GM12873 (cell line): ENCODE data around the gene SEZ6L.

Source experiments
- TF ChIP-seq, protein P1 (sequence below): IDR thresholded peaks from 2 replicates; pipeline ENCODE4 v1.5.1; 2012; ENCODE audit warnings: low read depth, mild to moderate bottlenecking, moderate library complexity, low read length, control low read depth; ENCODE audit not compliant: insufficient read depth; ENCODE audit errors: missing control alignments

SEZ6L gene

DNA sequence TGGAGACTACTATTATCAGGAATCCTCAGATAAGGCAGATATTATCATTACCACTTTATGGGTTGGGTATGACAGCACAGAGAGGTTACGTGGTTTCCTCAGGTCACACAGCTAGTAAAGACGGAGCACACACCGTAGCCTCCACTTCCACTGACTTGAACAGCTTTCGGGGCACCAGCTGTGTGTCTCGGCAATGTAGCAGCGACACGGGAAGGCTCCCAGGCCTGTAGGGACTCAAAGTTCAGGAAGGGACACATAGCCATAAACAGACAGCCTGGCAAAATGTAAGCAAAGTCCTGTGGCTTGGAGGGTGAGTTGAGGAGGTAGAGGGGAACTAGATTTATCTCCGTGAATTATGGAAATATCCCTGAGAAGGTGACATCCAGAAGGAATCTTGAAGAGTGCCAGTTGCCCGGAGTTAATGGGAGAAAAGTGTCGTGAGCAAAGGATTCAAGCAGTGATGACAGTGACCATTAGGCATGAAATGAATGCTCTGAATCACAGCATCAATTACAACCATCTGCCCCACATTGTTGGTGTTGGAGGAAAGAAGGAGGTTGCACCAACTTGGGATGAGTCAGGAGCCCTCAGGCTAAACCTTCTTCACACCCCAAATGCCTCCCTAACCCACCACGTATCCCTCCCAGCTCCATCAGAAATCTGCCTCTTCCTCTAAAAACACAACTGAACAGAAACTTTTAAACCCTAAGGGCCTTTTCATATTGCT, 153.1 kb downstream of the SEZ6L start:
- TF ChIP-seq, protein P1, sequence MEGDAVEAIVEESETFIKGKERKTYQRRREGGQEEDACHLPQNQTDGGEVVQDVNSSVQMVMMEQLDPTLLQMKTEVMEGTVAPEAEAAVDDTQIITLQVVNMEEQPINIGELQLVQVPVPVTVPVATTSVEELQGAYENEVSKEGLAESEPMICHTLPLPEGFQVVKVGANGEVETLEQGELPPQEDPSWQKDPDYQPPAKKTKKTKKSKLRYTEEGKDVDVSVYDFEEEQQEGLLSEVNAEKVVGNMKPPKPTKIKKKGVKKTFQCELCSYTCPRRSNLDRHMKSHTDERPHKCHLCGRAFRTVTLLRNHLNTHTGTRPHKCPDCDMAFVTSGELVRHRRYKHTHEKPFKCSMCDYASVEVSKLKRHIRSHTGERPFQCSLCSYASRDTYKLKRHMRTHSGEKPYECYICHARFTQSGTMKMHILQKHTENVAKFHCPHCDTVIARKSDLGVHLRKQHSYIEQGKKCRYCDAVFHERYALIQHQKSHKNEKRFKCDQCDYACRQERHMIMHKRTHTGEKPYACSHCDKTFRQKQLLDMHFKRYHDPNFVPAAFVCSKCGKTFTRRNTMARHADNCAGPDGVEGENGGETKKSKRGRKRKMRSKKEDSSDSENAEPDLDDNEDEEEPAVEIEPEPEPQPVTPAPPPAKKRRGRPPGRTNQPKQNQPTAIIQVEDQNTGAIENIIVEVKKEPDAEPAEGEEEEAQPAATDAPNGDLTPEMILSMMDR: no peak

DNA sequence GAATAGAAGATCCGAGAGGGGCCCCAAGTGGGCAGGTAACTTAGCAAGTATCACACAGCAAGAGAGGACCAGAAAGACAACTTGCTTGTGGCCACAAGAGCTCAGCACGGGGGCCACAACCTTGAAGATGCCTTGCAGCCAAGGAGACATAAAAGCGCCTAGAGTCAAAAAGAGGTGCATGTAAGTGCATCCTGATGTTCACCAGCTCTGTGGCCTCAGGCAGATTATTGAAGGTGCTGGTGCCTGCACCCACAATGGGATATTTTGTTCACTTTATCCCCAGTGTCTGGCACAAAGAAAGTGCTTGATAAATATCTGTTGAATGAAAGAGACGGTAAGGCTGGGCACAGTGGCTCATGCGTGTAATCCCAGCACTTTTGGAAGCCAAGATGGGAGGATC, 153.8 kb downstream of the SEZ6L start:
- TF ChIP-seq, protein P1: no peak

DNA sequence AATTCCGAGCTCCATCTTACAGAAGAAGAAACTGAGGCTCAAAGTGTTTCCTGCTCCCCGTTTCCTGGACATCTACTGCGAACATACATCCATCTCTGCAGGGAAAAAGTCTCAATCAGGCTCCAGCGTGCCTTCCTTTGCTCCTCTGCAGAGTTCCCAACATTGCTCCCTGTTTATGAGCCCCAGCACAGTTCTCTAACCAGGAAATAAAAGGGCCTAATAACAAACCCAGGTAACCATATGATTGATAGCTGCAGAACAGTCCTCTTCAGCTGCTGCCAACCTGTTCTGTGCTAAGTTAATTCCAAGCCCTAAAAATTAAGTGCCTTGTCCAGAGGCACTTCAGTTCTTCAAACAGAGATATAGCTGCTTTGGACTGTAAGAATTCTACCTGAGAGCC, 154.9 kb downstream of the SEZ6L start:
- TF ChIP-seq, protein P1: no peak

DNA sequence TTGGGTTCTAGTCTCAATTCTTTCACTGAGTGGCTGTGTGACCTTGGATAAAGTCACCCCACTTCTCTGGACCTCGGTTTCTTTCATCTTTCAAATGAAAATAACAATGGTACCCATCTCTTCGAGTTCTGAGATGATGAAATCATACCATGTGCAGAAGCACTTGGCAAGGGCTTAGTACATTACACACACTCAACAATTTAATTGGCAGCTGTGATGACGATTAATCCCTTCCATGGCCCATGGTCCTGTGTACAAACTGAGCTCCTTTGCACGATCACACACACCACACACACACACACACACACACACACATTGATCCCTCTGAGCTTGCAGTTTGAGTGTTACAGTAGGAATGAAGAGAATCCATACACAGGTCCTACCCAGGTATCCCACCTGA, 156.4 kb downstream of the SEZ6L start:
- TF ChIP-seq, protein P1: no peak

DNA sequence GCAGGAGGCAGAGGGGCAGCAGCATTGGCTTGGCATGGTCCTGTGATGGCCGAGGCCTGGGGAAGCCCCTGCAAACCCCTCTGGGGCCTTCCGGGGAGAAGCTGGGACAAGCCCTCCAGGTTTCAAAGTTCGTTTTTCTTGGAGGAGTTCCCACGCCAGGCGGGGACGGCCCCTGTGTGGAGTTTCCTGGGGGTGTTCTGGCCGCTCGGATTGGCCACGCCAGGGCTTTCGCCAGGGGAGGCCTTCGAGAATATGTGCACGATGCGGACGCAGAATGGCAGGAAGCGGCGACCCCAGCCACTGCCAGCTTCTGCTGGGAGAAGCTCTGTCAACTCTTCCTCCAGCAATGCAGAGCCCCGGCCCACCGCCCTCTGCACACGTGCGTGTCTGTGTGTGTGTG, 157.5 kb downstream of the SEZ6L start:
- TF ChIP-seq, protein P1: no peak

DNA sequence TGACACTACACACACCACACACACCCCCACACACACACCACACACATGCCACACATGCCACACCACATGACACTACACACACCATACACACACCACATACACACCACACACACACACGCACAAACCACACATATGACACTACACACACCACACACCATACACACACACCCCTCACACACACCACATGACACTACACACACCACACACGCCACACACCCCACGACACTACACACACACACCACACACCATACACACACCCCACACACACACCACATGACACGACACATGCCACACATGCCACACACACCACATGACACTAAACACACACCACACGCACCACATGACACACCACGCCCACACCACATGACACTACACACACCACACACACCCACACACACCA, 158.0 kb downstream of the SEZ6L start:
- TF ChIP-seq, protein P1: no peak

DNA sequence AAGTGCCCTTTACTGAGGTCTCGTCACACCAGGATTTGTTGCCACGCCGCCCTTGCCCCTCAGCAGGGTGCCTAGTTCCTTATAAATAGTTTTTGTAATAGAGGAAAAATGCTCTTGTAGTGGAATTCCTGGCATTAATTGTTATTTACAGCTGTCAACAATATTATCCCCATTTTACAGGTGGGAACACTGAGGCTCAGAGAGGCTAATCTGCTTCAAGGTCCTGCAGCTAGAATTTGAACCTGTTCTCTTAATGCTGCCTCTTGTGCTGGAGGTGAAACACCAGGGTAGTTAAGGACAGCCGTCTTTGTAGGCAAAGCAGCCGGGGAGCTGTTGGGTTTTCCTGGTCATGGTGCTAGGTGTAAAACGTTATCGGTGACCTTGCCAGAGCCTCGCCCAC, 159.0 kb downstream of the SEZ6L start:
- TF ChIP-seq, protein P1: no peak
